Progenitor cell of endocrine pancreas (in vitro differentiated cells): ENCODE results near the gene CALHM3. TPM values are rescaled to one million over a fixed set of nuclear protein-coding genes. Genes with fewer than 3 reads are reported as not detected.

Source experiments
- DNase-seq: peaks from one replicate; pipeline ENCODE4 v3.0.0; 2021; ENCODE audit warnings: low spot score; ENCODE audit not compliant: unreplicated experiment
- H3K27ac Mint-ChIP-seq: 2 replicates; pipeline ENCODE4 v1.8.0; 2021; ENCODE audit warnings: mild to moderate bottlenecking, moderate library complexity, mixed read lengths
- H3K27me3 Mint-ChIP-seq: 2 replicates; pipeline ENCODE4 v1.8.0; 2021; ENCODE audit warnings: mixed read lengths
- H3K36me3 Mint-ChIP-seq: 2 replicates; pipeline ENCODE4 v1.8.0; 2022; ENCODE audit warnings: mixed read lengths; ENCODE audit not compliant: insufficient read depth
- H3K4me1 Mint-ChIP-seq: 2 replicates; pipeline ENCODE4 v1.8.0; 2021; ENCODE audit warnings: low read depth, mixed read lengths
- H3K4me3 Mint-ChIP-seq: 2 replicates; pipeline ENCODE4 v1.8.0; 2021; ENCODE audit warnings: low read depth, mild to moderate bottlenecking, moderate library complexity, mixed read lengths
- H3K9me3 Mint-ChIP-seq: 2 replicates; pipeline ENCODE4 v1.8.0; 2021; ENCODE audit warnings: low read depth, mixed read lengths
- total RNA-seq: library from RNA; stranded (reverse); gene quantifications from 2 replicates; pipeline ENCODE4 v1.2.1, GENCODE V29; 2021
- TF ChIP-seq, protein P1 (sequence below): fragments of 200-600 bp; sonication (generic); IDR thresholded peaks from one replicate; pipeline ENCODE4 v1.5.0; 2021; ENCODE audit warnings: antibody characterized with exemption, mild to moderate bottlenecking; ENCODE audit not compliant: unreplicated experiment

Gene CALHM3
- total RNA-seq, 1 donor from 2014 or later = 0.41 TPM

DNA sequence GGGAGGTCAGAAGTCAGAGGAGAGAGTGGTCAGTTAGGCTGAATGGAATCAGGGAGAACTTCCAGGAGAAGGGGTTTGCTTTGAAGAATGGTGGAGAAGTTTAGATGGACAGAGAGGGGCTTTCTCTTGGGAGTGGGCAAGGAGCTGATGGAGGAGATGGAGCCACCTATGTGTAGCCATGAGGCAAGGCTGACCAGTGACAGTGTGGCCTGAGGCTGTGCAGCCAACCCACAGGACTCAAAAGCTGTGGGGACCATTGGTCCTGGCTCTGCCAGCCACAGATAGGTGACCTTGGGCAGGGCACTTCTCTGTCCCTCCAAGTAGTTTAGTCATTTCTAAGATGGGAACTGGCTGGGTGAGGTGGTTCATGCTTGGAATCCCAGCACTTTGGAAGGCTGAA, 33.1 kb upstream of the CALHM3 start:
- Mint-ChIP-seq H3K27me3 (no peaks in the 10 kb centered on the region), H3K4me1 (peaks cover 50% of the 10 kb centered on the region), H3K9me3 (no peaks in the 10 kb centered on the region), H3K4me3 (peak overlapping the region; percentile 20), H3K27ac (peak overlapping the region; percentile 84), H3K36me3 (no peaks in the 10 kb centered on the region)
- no peak for DNase-seq
- TF ChIP-seq, protein P1, sequence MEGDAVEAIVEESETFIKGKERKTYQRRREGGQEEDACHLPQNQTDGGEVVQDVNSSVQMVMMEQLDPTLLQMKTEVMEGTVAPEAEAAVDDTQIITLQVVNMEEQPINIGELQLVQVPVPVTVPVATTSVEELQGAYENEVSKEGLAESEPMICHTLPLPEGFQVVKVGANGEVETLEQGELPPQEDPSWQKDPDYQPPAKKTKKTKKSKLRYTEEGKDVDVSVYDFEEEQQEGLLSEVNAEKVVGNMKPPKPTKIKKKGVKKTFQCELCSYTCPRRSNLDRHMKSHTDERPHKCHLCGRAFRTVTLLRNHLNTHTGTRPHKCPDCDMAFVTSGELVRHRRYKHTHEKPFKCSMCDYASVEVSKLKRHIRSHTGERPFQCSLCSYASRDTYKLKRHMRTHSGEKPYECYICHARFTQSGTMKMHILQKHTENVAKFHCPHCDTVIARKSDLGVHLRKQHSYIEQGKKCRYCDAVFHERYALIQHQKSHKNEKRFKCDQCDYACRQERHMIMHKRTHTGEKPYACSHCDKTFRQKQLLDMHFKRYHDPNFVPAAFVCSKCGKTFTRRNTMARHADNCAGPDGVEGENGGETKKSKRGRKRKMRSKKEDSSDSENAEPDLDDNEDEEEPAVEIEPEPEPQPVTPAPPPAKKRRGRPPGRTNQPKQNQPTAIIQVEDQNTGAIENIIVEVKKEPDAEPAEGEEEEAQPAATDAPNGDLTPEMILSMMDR = no peak

DNA sequence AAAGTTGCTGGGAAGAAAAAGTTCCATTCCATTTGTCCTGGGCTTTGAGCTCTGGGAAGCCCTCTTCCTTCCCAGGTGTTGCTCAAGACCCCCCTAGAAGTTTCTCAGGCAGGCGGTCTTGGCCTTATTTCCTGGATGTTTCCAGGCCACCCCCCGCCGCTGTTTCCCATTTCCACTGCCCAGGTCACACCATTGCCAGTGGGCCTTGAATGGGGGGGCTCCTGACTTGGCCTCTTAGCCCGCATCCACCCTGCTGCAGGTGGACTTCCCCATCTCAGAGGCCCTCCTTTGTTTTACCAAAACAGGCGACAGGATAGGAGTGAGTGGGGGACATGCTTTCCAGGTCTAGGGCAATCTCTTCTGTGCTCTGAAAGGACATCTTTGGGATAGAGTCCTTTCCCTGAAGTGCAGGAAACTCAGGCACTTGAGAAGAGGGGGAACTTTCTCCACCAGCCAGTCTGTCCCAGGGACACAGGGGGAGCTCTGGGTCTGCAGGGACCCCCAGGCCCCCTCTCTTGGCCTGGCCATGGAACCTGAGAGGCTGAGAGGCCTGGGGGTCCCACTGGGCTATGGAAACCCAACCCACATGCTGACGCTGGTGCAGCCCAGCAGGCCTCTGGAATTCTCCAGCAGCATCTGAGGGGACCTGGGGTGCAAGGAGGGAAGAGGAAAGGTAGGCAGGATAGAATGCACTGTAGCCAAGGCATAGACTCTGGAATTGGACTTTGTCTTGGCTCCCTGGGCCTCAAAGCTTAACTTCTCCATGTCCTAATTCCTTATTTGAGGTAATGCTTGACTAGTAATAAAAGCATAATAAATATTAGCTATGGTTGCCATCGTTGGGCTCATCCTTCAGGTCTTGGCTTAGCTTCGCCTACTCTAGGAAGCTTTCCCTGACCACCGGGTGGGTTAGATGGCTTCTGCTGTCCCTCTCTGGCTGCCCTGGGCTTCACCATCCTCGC, 32.0 kb upstream of the CALHM3 start:
- Mint-ChIP-seq H3K4me3 (no peak overlapping the region), H3K4me1 (peaks cover 55% of the 10 kb centered on the region), H3K27me3 (no peaks in the 10 kb centered on the region), H3K27ac (no peak overlapping the region), H3K36me3 (no peaks in the 10 kb centered on the region), H3K9me3 (no peaks in the 10 kb centered on the region)
- no peak for DNase-seq
- TF ChIP-seq, protein P1 = no peak

- Mint-ChIP-seq H3K27ac (no peak overlapping the region), H3K4me3 (no peak overlapping the region), H3K9me3 (no peaks in the 10 kb centered on the region), H3K27me3 (no peaks in the 10 kb centered on the region), H3K4me1 (peaks cover 52% of the 10 kb centered on the region), H3K36me3 (no peaks in the 10 kb centered on the region)
- TF ChIP-seq, protein P1 = no peak
- no peak for DNase-seq
Measured at GRCh38 chr10:103510046-103510685, 31.1 kb upstream of the CALHM3 start.

DNA sequence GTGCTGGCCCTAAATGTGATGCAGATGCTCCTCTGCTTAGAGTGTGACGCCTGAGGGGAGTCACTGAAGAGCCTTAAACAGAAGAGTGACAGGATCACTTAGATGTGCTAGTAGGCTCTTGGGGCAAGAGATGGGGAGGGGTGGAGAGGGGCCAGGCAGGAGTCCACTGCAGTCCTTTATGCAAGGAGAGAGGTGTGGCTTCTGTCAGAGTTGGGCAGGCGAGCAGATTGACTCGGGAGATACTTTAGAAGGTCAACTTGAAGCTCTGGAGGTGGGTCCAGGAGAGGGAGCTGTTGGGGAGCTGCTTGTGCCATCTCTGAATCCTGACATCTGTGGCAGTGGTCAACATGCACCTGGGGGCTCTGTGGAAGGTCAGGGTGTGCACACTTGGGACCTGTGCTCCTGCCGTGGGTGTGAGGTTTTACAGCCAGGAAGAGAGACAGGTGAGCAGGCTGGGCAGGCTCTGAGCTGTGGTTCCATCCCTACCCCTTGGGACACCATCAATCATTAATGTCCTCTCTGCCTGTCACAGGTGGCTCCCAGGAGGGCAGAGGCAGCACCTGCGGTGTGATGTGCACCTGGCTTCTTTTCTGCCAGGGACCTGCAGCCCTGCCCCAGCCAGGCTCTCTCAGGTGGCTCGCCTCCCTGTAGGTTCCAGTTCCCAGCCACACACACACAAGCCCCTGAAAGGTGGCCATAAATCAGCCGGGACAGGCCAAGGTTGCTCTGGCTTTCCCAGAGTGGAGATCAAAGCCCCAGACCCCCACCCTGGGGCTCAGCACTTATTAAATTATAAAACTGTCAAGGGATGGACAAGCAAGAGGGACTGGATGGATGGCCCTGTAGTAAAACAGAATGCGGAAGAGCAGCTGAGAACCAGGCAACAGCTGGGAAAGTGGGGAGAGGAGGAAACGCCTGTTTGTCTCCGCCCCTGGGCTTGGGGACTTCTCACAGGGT, 28.5 kb upstream of the CALHM3 start:
- Mint-ChIP-seq H3K4me1 (peaks cover 45% of the 10 kb centered on the region), H3K9me3 (no peaks in the 10 kb centered on the region), H3K27me3 (no peaks in the 10 kb centered on the region), H3K4me3 (no peak overlapping the region), H3K27ac (peak overlapping the region; percentile 84), H3K36me3 (no peaks in the 10 kb centered on the region)
- no peak for DNase-seq
- TF ChIP-seq, protein P1 = no peak
